Measurements from ENCODE around the gene KRT7.

Gene KRT7

GRCh38 chr12:52258335-52258901 lies 25.4 kb downstream of the KRT7 start:
- DNase-seq = no peak

GRCh38 chr12:52259657-52260243 lies 26.7 kb downstream of the KRT7 start:
- DNase-seq = no peak

- DNase-seq = peak in 1 of 2 donors; percentile 64
Measured at GRCh38 chr12:52260361-52261207, 27.5 kb downstream of the KRT7 start.

- no peak for DNase-seq
Measured at GRCh38 chr12:52261208-52261484, 28.1 kb downstream of the KRT7 start.

DNA sequence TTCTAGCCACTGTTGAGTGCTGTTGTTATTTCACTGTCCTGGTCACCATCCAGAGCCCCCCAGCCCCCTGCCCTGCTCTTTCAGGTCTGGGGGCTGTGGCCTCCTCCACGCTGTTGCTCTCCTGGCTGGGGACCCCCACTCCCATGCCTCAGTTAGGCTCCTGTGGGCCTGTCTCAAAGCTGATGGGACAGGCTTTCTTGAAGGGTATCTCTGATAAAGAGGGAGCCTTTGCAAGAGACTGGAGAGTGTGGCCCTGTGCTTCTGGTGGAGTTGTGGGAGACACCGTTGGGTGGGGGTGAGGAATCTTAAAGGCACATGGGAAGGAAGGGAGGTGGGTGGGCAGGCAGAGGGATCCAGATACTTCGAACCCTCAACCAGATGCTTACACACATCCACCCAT lies 29.2 kb downstream of the KRT7 start:
- DNase-seq = no peak

DNA sequence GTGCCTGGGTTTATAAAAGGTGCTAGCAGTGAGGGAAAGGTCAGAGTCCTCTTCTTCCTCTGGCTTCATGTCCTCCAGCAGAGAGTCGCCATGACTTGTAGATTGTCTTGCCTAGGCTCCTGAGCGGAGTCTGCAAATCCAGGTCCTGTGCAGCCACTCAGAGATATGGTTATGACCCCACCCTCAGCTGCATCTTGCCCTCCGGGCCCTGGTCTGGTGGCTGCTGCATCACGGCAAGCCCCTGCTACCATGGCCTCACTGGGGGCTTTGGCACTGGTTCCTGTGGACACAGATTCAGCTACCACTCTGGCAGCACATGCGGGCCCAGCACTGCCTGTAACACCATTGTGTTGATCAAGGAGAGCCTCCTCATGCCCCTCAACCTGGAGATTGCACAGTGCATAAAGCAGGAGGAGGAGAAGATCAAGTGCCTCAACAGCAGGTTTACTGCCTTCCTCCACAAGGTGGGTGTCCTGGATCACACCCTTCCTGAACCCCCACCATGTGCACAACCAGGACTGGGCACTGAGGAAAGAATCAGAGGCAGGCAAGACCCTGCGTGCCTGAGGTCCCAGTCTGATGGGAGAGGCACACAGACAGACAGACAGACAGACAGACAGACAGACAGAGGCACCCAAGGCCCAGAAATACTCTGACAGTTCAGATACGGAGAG lies 30.9 kb downstream of the KRT7 start:
- DNase-seq = no peak

- DNase-seq = peak; percentile 14 to 43
Measured at GRCh38 chr12:52264435-52264825, 31.4 kb downstream of the KRT7 start.

DNA sequence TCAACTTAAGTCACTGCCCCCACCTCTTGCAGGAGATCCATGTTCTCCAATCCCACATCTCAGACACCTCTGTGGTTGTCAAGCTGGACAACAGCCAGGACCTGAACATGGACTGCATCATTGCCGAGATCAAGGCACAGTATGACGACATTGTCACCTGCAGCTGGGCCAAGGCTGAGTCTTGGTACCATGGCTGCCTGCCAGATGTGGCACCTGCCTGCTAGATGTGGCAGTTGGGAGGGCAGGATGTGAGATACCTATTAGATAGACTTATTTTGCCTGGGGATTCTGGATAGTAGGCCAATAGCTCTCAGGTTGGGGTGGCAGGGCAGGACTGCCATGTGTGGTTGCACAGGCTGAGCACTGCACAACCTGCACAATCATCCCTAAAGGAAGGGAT lies 33.5 kb downstream of the KRT7 start:
- no peak for DNase-seq

DNA sequence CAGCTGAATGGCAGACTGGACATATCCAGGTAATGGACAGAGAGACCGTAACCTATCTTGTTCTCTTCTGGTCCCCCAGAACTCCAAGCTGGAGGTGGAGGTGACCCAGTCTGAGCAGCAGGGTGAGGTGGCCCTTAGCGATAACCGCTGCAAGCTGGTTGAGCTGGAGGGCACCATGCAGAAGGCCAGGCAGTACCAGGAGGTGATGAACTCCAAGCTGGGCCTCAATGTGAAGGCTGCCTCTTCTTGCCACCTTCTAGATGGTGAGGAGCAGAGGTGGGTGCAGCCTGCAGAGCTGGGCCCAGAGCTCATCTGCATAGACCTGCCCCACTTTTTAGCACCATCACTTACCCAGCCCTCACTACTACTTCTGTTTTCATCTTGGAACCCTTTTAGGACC lies 34.2 kb downstream of the KRT7 start:
- DNase-seq = no peak

DNA sequence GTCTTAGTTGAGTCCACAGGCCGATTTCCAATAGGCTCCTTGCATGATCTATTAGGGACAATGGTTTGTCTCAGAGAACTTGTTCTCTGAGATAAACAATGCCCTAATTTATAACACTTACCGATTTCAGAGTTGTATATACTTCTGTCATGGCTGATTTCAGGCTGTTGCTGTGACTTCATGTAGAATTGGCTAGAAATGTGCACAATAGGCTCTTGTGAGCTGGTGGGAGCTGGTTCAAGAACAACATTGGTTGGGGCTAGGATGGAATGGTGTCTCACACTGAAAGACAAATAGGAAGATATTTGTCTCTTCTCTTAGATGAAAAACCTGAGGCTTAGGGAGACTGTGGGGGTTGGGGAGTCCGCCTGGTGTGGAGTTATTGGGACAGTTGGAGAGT lies 34.7 kb downstream of the KRT7 start:
- DNase-seq = no peak

DNA sequence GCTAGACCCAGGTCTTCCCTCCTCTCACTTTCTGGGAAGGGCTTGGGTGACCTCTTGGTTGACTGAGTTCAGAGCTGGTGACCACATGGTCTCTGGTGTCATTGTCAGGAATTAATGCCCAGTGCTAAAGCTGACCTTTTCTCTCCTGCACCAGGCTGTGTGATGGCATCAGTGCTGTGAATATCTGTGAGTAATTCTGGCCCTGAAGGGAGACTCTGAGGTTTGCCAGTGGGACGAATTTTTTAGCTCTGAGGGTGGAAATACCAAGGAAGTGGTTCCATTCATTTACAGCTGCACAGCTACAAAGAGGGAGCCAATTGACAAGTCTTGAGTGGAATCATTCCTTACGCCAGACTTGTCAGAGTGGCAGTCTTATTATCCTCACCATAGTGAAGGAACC lies 35.2 kb downstream of the KRT7 start:
- no peak for DNase-seq

GRCh38 chr12:52270541-52271070 lies 37.6 kb downstream of the KRT7 start:
- DNase-seq = no peak

DNA sequence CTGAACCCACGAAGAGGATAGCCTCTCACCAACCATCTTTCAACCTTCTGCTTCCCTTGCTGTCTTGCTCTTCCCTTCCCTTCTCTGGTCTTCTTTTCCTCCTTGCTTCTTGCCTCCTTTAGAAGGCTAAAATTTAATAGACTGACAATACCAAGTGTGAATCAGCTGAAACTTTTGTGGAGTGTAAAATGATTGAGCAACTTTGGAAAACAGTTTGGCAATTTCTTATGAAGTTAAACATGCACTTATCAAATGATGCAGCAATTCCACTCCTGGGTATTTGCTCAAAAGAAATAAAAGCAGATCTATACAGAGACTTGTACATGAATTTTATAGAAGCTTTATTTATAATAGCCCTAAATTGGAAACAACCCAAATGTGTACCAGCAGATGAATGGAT lies 38.1 kb downstream of the KRT7 start:
- DNase-seq = no peak

- no peak for DNase-seq
Measured at GRCh38 chr12:52274521-52275120, 41.6 kb downstream of the KRT7 start, which contains the start of gene KRT86. KRT86 (plus strand) TSS chr12:52274645; CDS start chr12:52301917, 27,272 bp downstream.

DNA sequence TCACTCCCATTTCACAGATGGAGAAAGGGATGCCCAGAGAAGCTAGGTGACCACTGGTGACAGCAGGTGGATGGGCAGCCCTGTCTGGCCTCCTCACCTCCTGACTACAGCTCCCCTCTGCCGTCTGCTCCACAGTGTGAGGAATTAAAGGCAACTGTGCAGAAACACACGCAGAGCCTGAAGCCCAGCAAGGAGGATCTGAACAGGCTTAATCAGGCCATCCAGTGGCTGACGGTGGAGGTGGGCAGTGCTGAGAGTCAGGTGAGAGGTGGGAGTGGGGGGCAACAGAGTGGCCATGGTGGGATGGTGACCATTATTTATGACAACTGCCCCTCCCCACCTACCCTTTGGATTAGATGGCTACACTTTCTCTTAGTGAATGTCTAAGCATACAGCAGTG lies 42.6 kb downstream of the KRT7 start:
- DNase-seq = no peak

- no peak for DNase-seq
Measured at GRCh38 chr12:52277486-52278245, 44.6 kb downstream of the KRT7 start.

DNA sequence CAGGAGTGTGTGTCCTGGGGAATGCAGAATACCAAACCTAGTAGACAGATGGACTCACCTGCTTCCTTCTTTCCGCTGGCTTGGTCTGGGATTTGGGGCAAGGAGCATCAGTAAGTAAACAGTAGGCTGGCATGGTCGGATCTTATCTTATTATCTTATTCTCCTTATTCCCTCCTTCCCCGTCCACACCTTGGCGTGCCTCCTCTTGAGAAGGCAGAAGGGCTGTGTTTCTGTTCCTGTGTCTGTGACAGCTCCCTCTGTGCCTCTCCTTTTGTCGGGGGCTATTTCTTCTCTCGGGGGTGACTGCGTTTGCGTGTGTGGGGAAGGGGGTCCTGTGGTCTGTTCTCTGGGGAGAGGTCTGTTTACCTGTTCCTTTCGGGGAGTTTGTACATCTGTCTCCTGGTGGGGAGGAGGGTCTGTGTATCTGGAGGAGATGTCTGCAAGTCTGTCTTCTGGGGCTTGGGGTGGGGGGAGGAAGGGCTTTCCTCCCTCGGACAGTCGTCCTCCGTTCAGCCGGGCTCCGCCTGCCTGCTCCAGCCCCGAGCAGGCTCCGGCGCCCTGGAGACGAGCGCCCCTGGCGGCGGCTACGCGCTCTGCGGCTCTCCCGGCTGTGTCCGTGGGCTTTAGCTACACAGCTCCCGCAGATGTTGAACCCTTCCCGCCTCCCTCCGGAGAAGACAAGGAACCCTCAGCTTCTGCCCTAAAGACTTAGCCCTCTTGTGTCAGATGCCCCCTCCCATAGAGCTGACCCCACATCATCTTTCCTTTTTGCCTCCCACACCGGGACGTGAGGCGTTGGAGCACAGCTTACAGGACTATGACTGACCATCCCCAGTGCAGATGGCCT lies 45.8 kb downstream of the KRT7 start:
- DNase-seq = peak; percentile 14 to 68

GRCh38 chr12:52279422-52280318 lies 46.6 kb downstream of the KRT7 start:
- DNase-seq = no peak

DNA sequence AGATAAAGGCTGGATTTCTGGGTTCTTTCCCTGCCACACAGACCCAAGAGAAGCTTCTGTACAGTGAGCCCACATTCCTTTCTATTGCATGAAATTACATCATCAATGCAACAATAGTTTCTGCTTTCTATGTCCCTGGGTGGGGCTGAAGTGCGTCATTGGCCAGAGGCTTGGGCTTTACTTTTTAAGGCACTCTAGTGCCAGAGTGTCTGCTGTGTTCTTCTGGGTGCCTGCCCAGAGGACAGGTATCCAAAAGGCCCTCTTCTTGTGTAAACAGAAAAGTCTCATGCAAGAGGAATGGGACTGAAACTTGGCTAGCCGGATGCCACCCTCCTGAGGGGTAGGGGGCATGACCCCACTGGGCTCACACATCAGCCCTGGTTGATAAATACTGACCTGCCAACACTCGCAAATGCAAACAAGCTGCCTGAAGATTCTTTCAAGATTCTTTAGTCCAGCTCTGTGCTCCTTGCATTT lies 47.3 kb downstream of the KRT7 start:
- no peak for DNase-seq

Measured in hippocampal formation (tissue), 2 donors.